ENCODE measurements around the gene U2AF1.
"Not testable (repeated sequence)": the region's sequence is repeated elsewhere in the genome, so short reads cannot be mapped to it uniquely, and the experiment has no call there.

Gene U2AF1

GRCh38 chr21:43076023-43076637 is 31.2 kb downstream of the U2AF1 start:
- DNase-seq, result not testable (repeated sequence)

- DNase-seq, result not testable (repeated sequence)
Measured at GRCh38 chr21:43075170-43076022, 32.0 kb downstream of the U2AF1 start, which contains the start of gene CBS. CBS (minus strand) TSS chr21:43075835; CDS start chr21:43072193, 3,642 bp downstream.

GRCh38 chr21:43074401-43075169 is 32.8 kb downstream of the U2AF1 start:
- DNase-seq, result not testable (repeated sequence)

- DNase-seq, result not testable (repeated sequence)
Measured at GRCh38 chr21:43072742-43073141, 34.6 kb downstream of the U2AF1 start.

GRCh38 chr21:43069682-43070081 is 37.7 kb downstream of the U2AF1 start:
- not testable (repeated sequence) for DNase-seq

- not testable (repeated sequence) for DNase-seq
Measured at GRCh38 chr21:43068065-43068464, 39.3 kb downstream of the U2AF1 start.

GRCh38 chr21:43066690-43067089 is 40.7 kb downstream of the U2AF1 start:
- DNase-seq, result not testable (repeated sequence)

- not testable (repeated sequence) for DNase-seq
Measured at GRCh38 chr21:43065991-43066390, 41.4 kb downstream of the U2AF1 start.

- not testable (repeated sequence) for DNase-seq
Measured at GRCh38 chr21:43064265-43064917, 43.0 kb downstream of the U2AF1 start.

- DNase-seq, result not testable (repeated sequence)
Measured at GRCh38 chr21:43062955-43063664, 44.3 kb downstream of the U2AF1 start.

GRCh38 chr21:43053112-43053511 is 54.3 kb downstream of the U2AF1 start:
- not testable (repeated sequence) for DNase-seq

- not testable (repeated sequence) for DNase-seq
Measured at GRCh38 chr21:43045876-43046821, 61.2 kb downstream of the U2AF1 start.

- not testable (repeated sequence) for DNase-seq
Measured at GRCh38 chr21:43045165-43045875, 62.0 kb downstream of the U2AF1 start.

- DNase-seq, result not testable (repeated sequence)
Measured at GRCh38 chr21:43044547-43044946, 62.8 kb downstream of the U2AF1 start.

GRCh38 chr21:43043291-43043690 is 64.1 kb downstream of the U2AF1 start:
- DNase-seq, result not testable (repeated sequence)
